ENCODE data around the gene TTC36. TPM values are rescaled to one million over a fixed set of nuclear protein-coding genes. Genes with fewer than 3 reads are reported as not detected.

Gene TTC36
- total RNA-seq, 4 donors from 2014 or later, result 0.50 to 3.7 (median 1.4) TPM

GRCh38 chr11:118530180-118530682, 3.0 kb downstream of the TTC36 start:
- WGBS, result 10% methylated on average over 6 of the region's 31 CpGs
- no peak for TF ChIP-seq POLR2A (IDR thresholded peaks at IDR 0.05; ENCODE audit: low read depth)
- TF ChIP-seq, protein P1, sequence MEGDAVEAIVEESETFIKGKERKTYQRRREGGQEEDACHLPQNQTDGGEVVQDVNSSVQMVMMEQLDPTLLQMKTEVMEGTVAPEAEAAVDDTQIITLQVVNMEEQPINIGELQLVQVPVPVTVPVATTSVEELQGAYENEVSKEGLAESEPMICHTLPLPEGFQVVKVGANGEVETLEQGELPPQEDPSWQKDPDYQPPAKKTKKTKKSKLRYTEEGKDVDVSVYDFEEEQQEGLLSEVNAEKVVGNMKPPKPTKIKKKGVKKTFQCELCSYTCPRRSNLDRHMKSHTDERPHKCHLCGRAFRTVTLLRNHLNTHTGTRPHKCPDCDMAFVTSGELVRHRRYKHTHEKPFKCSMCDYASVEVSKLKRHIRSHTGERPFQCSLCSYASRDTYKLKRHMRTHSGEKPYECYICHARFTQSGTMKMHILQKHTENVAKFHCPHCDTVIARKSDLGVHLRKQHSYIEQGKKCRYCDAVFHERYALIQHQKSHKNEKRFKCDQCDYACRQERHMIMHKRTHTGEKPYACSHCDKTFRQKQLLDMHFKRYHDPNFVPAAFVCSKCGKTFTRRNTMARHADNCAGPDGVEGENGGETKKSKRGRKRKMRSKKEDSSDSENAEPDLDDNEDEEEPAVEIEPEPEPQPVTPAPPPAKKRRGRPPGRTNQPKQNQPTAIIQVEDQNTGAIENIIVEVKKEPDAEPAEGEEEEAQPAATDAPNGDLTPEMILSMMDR (IDR thresholded peaks at IDR 0.05), result peak in 1 of 3 experiments; percentile 1
- Histone ChIP-seq H3K9me3 (no peaks in the 10 kb centered on the region), H3K4me1 (peaks cover 15 to 43% (median 33%) of the 10 kb centered on the region in 4 donors), H3K27me3 (no peaks in the 10 kb centered on the region), H3K4me3 (peak overlapping the region; percentile 83 to 87 (median 84)), H3K36me3 (peaks cover 0 to 25% (median 14%) of the 10 kb centered on the region in 4 donors), H3K27ac (replicated peaks in 1 of 4) (peak overlapping the region; percentile 74 to 86 (median 85))
- intact Hi-C loops (cut with DNase I), result loop anchor here (5.0 kb wide), 1 partner anchor 37 kb away; the partner anchor contains the start of gene IFT46
- DNase-seq (ENCODE audit: extremely low spot score), result no peak

- DNase-seq (ENCODE audit: extremely low spot score), result no peak
- 2% methylated on average over 19 of the region's 94 CpGs for WGBS
- Histone ChIP-seq H3K9me3 (no peaks in the 10 kb centered on the region), H3K36me3 (peaks cover 0 to 28% (median 16%) of the 10 kb centered on the region in 4 donors), H3K27ac (replicated peaks in 1 of 4) (peak within 1 kb of the TSS; percentile 74 to 86 (median 85)), H3K27me3 (no peaks in the 10 kb centered on the region), H3K4me1 (peaks cover 15 to 43% (median 33%) of the 10 kb centered on the region in 4 donors), H3K4me3 (peak within 1 kb of the TSS; percentile 83 to 87 (median 84))
- intact Hi-C loops (cut with DNase I), result loop anchor here (5.0 kb wide), 1 partner anchor 36 kb away; the partner anchor contains the start of gene IFT46
- TF ChIP-seq EP300 (IDR thresholded peaks at IDR 0.05), result no peak
- peak; percentile 26 for TF ChIP-seq POLR2A (IDR thresholded peaks at IDR 0.05; ENCODE audit: low read depth)
- TF ChIP-seq, protein P1 (IDR thresholded peaks at IDR 0.05), result peak in 1 of 3 experiments; percentile 27
- TF ChIP-seq POLR2AphosphoS5 (IDR thresholded peaks at IDR 0.05), result peak; percentile 57 to 66
Measured at GRCh38 chr11:118530683-118531596, 3.7 kb downstream of the TTC36 start, which contains the start of gene TMEM25. TSS of gene TMEM25 (plus strand) at chr11:118531192. CDS start at chr11:118531802, 610 bp downstream.

- H3K27ac ChIP-seq (replicated peaks in 1 of 4), result peak overlapping the region; percentile 74 to 86 (median 85)
- intact Hi-C loops (cut with DNase I), result loop anchor here (5.0 kb wide), 1 partner anchor 36 kb away; the partner anchor contains the start of gene IFT46
Measured at GRCh38 chr11:118531597-118532084, 4.4 kb downstream of the TTC36 start.

GRCh38 chr11:118532091-118532490, 4.8 kb downstream of the TTC36 start:
- Histone ChIP-seq H3K4me1 (peaks cover 15 to 38% (median 33%) of the 10 kb centered on the region in 4 donors), H3K4me3 (peak overlapping the region; percentile 83 to 87 (median 84)), H3K9me3 (no peaks in the 10 kb centered on the region), H3K27ac (replicated peaks in 1 of 4) (peak overlapping the region; percentile 74 to 86 (median 85)), H3K36me3 (peaks cover 0 to 32% (median 16%) of the 10 kb centered on the region in 4 donors), H3K27me3 (no peaks in the 10 kb centered on the region)
- TF ChIP-seq, protein P1 (IDR thresholded peaks at IDR 0.05), result no peak
- TF ChIP-seq POLR2A (IDR thresholded peaks at IDR 0.05; ENCODE audit: low read depth) (no peak), POLR2AphosphoS5 (IDR thresholded peaks at IDR 0.05) (no peak), EP300 (IDR thresholded peaks at IDR 0.05) (no peak)
- no CpG with 5 or more reads among the region's 10 CpGs for WGBS
- intact Hi-C loops (cut with DNase I), result loop anchor here (5.0 kb wide), 1 partner anchor 35 kb away; the partner anchor contains the start of gene IFT46
- DNase-seq (ENCODE audit: extremely low spot score), result no peak

More at GRCh38 chr11:118531597-118532084, 4.4 kb downstream of the TTC36 start:
- Histone ChIP-seq H3K36me3 (peaks cover 0 to 32% (median 16%) of the 10 kb centered on the region in 4 donors), H3K27me3 (no peaks in the 10 kb centered on the region), H3K4me1 (peaks cover 15 to 42% (median 33%) of the 10 kb centered on the region in 4 donors), H3K4me3 (peak overlapping the region; percentile 83 to 87 (median 84)), H3K9me3 (no peaks in the 10 kb centered on the region)
- WGBS, result 24% methylated on average over 12 of the region's 12 CpGs
- no peak for TF ChIP-seq EP300 (IDR thresholded peaks at IDR 0.05)
- TF ChIP-seq POLR2AphosphoS5 (IDR thresholded peaks at IDR 0.05), result no peak
- TF ChIP-seq, protein P1 (IDR thresholded peaks at IDR 0.05), result no peak
- no peak for TF ChIP-seq POLR2A (IDR thresholded peaks at IDR 0.05; ENCODE audit: low read depth)
- no peak for DNase-seq (ENCODE audit: extremely low spot score)

All from esophagus muscularis mucosa (tissue), 4 donors.